ENCODE measurements around the gene MRPL53.

Gene MRPL53

DNA sequence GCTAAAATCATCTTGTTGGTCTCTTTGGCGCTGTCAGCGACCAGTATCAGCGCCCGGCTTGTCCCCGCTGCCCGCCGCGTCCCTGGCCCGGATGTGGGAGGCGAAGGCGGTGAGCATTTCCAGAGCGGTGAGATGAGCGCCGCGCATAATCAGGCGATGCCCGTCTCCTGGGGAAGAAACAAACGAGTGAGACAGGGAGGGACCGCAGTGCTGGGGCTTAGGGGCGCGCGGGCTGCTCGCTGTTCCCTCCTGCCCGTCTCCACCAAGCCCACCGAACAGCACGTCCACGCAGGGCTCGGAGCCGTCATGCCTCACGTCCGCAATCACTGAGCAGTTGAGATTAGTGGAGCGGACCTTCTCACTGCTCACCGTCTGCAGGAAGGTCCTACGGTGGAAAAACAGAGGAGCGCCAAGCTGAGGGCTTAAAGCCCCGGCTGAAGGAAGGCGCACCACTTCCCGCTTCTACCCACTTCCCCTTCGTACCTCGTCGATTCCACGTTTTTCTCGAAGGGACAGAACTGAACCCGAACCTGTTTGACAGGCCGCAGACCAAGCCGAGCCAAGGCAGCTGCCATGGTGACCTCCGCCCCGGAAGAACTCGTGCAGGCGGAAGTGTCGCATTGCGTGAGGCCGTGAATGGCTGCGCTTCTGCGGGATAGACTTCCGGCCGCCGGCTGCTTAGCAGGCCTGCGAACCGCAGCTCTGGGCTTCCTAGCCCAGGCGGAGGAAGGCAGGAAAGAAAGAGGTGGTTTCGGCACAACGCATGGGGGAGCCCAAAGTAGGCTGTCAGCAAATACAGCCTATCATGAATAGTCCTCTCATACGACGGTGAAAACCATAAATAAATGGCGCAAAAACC is at the start of gene MRPL53:
MRPL53 (minus strand) TSS at position 595 of the 859 bp plus-strand sequence; CDS start at position 575, 20 bp downstream.
- peak; percentile 95 for DNase-seq

GRCh38 chr2:74516650-74517049 is 44.2 kb upstream of the MRPL53 start:
- no peak for DNase-seq

- DNase-seq: peak; percentile 60
These were observed 43.6 kb upstream of the MRPL53 start for GRCh38 chr2:74515981-74516633.

DNA sequence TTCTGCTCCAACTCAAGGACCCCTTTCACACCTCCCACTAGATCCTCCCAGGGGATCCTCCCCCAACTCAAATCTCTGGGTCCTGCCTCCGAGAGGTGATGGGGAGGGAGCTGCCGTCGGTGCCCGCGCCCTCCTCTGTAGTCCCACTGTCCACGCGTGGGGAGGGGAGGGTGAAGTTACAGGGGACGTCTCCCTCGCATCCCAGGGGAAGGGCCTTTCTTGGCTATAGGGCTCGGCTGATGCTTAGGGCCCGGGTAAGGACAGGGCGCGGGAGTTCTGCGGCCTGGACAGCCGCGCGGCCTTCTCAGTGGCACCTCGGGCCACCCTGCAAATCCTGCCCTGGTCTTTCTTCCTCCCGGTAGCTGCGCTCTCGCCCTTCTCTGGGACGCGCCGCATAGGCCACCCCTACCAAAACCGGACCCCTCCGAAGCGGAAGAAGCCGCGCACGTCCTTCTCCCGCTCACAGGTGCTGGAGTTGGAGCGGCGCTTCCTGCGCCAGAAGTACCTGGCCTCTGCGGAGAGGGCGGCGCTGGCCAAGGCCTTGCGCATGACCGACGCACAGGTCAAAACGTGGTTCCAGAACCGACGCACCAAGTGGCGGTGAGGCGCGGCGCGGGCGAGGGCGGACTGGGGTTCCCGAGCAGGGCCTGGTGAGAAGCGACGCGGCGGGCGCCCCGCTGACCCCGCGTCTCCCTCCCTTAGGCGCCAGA is 42.9 kb upstream of the MRPL53 start:
- DNase-seq: no peak

- DNase-seq: no peak
These were observed 42.1 kb upstream of the MRPL53 start, which contains the start of gene TLX2 for GRCh38 chr2:74514368-74515270. Gene TLX2 (plus strand): TSS chr2:74514450. CDS start chr2:74514807, 357 bp downstream.

DNA sequence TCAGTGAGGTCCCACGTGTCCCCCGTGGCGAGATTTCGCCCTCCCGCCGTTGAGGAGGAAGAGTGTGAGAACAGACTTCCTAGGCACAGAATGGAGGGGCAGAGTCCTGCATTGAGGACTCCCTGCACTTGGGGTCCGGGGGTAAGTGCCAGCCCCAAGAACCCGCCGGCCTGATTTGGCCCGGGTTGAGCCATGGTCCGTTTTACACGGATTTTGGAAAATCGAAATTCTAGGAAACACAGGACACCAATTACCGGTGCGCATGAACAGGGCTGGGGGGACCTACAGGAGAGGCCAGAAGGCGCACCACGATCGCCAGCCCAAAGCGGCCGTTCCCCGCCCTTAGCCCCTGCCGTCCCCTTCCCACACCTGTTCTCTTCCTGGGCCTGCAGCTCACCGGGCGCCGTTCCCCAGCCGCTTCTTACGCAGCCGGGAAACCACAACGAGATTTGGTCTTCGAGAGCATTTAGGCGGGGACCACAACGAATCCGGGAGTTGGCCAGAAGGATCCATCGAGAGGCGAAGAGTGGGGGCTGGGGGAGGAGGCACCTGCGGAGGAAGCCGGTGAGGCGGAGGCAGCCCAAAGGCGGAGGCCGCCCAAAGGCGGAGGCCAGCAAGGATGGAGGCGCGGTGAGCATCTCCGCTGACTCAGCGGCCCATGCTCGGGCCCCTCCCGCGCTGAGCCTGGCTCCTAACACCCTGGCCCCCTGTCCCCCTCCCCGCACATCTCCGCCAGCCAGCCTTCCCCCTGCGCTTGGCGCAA is 41.3 kb upstream of the MRPL53 start:
- DNase-seq: no peak

DNA sequence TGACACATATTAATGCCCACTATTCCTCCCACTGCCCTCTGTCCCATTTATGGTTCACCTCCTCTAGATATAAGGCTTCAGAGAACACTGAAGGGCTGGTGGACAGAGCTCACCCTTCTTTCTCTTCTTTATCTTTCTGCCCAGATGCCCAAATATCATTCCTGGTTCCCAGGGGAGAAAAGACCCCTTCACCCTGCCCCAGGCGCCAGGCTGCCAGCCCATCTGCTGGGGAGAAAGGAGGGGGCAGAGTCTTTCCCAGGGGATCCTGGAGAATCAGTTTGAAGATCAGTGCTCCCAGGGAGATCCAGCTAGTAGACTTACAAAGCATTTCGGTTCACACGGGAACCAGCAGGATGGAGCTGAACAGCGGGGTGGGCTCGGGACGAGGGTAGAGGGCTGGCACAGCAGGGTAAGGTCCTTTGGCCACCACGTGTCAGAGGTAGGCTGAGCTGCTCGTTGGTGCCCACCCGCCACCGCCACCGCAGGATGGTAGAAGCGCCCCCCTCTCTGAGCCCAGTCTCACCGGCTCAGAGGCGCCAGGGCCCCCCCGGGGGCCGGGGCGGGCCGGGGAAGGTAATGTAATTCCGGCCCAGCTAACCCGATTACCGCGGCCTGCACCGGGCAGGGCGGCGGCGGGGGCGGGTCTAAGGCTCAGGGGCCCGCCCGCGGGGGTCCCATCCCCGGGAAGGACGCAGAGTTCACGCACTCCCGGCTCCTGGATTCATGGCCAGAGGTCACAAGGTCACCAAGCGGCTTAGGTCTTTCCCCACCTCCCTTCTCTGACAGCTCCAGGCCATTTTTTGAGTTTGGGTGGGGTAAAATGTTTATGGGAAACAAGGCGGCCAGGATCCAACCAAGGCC is 40.5 kb upstream of the MRPL53 start:
- DNase-seq: no peak

GRCh38 chr2:74511104-74511989 is 38.9 kb upstream of the MRPL53 start:
- DNase-seq: no peak

GRCh38 chr2:74510272-74510671 is 37.8 kb upstream of the MRPL53 start:
- no peak for DNase-seq

DNA sequence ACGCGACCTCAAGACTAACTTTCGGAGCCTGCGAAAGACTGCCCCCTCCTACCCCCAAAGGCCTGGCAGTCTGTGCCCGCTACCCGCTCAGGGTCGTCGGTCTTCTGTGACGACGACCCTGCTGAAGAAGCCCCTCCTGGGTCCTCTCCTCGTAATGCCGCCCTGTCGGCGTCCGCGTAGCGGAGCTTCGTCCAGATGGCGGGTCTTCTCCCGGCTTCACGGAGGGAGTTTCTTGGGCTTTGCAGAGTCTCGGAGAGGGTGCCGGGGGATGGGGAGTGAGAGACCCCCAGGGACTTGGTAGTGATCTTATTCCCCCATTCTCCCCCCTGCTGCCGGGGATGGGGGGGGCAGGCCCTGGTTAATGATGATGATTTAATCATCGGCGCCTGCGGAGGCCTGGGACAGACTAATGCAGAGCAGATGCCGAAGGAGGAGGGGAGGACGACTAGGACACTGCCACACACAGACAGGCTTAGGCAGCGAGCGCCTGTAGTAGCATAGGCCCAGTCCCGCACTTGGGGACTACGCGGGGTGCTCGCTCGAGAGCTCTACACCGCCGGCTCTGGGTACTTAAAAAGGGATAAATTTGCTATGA is 35.5 kb upstream of the MRPL53 start:
- DNase-seq: peak; percentile 17

GRCh38 chr2:74507145-74507925 is 34.9 kb upstream of the MRPL53 start, which contains the start of gene PCGF1:
Gene PCGF1 (minus strand): TSS chr2:74507695. CDS start chr2:74507668, 27 bp downstream.
- peak; percentile 97 for DNase-seq

DNA sequence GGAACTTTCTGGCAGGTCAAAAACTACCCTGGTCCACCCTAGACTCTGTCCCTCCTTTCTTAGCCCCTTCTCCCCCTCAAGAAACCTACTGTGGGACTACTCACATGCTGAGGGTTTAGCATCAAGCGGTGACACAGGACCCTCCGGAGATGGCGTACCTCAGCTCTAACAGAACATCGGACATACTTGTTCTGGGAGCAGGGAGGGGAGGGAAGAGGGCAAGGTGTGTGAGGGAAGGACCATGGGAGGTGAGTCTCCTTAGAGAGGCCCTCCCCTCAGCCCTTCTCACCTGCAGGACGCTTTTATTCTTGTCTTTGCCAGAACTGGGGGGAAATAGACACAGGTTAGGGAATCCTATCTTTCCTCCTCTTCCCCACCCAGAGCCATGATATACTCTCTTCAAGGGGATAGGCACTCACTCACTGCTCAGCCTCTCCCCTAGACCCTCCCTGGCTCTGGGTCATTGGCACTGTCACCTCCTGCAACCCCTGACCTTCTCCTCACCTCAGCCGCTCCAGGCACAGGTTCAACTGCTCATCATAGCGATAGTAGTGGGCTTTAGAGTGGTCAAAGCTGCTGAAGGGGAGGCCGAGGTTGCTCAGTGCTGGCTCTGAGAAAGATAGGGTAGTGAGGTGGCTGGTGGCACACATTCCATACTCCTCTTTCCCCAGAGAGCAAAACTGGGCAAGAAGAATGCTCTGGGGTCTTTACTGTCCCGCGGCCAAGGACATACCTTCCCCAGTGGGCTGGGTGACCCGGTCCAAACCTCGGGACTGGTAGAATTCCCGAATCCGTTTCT is 33.2 kb upstream of the MRPL53 start:
- DNase-seq: no peak

DNA sequence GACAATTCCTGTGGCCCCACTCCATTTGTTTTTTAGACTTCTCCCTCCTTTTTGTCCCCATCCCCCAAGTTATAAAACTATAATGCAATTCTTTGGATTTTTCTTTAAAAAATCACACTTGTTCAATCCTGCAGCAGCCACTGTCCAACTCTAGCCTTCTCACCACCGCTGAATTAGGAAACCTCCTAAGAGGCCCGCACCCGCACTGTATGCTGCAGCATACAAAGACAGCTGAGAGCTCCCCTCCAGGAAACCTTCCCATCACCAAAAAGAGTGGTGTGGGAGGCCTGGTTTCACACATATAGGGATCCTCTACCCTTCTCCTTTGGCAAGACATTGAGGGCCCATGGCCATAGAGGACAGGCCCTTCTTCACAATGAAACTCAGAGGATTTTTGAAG is 32.1 kb upstream of the MRPL53 start:
- no peak for DNase-seq

- no peak for DNase-seq
These were observed 31.3 kb upstream of the MRPL53 start for GRCh38 chr2:74503506-74504475.

DNA sequence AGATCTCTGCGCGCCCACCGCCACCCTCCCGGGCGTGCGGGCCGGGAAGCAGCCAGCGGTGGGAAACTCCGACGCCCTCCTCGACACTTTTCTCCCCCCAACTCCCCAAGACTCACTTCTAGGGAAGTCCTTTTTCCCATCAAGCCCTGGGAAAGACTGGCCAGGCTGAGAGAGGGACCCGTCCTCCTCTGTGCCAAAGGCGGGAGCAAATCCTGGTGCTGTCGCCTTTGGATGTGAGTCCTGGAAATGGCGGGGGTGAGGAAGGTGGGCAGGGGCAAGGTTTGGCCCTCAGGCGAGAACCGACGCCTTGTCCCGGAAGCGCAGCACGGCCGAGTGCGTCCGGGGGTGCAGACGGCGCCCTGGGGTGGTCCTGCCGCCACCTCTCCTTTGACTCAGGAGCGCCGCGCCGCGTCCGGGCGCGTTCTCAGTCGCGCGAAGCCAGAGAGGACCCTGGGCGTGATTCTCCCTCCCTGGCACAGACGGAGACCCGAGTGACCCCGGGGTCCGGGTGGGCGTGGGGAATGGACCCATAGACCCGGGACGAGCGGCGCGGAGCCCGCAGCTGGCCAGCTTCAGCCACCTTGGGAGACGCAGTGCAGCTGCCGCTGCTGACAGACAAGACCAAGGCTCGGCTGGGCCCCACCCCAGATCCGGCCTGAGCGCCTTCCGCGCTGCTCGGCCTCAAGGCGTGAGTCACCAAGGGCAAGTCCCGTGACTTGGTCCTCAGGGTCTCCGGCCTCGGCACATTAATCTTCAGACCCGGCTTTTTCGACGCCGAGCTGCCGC is 30.4 kb upstream of the MRPL53 start:
- peak; percentile 18 for DNase-seq
